HG03432 (cell line): Measurements from ENCODE around the gene MGST1.

Experiments used
- ATAC-seq: cut with Tn5 transposase; IDR thresholded peaks from one replicate; pipeline ENCODE4 v1.9.1; 2021; ENCODE audit warnings: mild to moderate bottlenecking, moderate library complexity; ENCODE audit not compliant: unreplicated experiment

MGST1 gene

GRCh38 chr12:16347391-16348298 is at the start of gene MGST1:
Gene MGST1 (plus strand): TSS chr12:16347645. CDS start chr12:16354253, 6,608 bp downstream.
- ATAC-seq = peak; percentile 76

- no peak for ATAC-seq
Observed at GRCh38 chr12:16299403-16299802, 48.0 kb upstream of the MGST1 start.

GRCh38 chr12:16300122-16300521 is 47.3 kb upstream of the MGST1 start:
- no peak for ATAC-seq

GRCh38 chr12:16300736-16301135 is 46.7 kb upstream of the MGST1 start:
- ATAC-seq = no peak

- ATAC-seq = no peak
Observed at GRCh38 chr12:16303939-16304338, 43.5 kb upstream of the MGST1 start.

- ATAC-seq = no peak
Observed at GRCh38 chr12:16307856-16308475, 39.5 kb upstream of the MGST1 start.

GRCh38 chr12:16310934-16311333 is 36.5 kb upstream of the MGST1 start:
- no peak for ATAC-seq

GRCh38 chr12:16323010-16323409 is 24.4 kb upstream of the MGST1 start:
- no peak for ATAC-seq

GRCh38 chr12:16323638-16324037 is 23.8 kb upstream of the MGST1 start:
- no peak for ATAC-seq

- no peak for ATAC-seq
Observed at GRCh38 chr12:16324272-16324671, 23.2 kb upstream of the MGST1 start.

GRCh38 chr12:16324772-16325171 is 22.7 kb upstream of the MGST1 start:
- no peak for ATAC-seq

- ATAC-seq = no peak
Observed at GRCh38 chr12:16325426-16325825, 22.0 kb upstream of the MGST1 start.

- no peak for ATAC-seq
Observed at GRCh38 chr12:16327963-16328362, 19.5 kb upstream of the MGST1 start.

GRCh38 chr12:16329594-16329993 is 17.9 kb upstream of the MGST1 start:
- ATAC-seq = no peak

- ATAC-seq = no peak
Observed at GRCh38 chr12:16330560-16330959, 16.9 kb upstream of the MGST1 start.

- no peak for ATAC-seq
Observed at GRCh38 chr12:16331998-16332397, 15.4 kb upstream of the MGST1 start.

- no peak for ATAC-seq
Observed at GRCh38 chr12:16335838-16336237, 11.6 kb upstream of the MGST1 start.

GRCh38 chr12:16344269-16344668 is 3.2 kb upstream of the MGST1 start:
- ATAC-seq = no peak

GRCh38 chr12:16345105-16345504 is 2.3 kb upstream of the MGST1 start:
- no peak for ATAC-seq

GRCh38 chr12:16346958-16347357 is 487 bp upstream of the MGST1 start:
- ATAC-seq = no peak

- ATAC-seq = peak; percentile 43
Observed at GRCh38 chr12:16348435-16349130, 1.1 kb downstream of the MGST1 start.

GRCh38 chr12:16349131-16349460 is 1.7 kb downstream of the MGST1 start:
- ATAC-seq = peak; percentile 29
